Lower leg skin (tissue), 3 donors: ENCODE data around the gene SPATA31C1.

Experiments used
- POLR2A ChIP-seq, 2 donors: fragments of 450-650 bp; IDR thresholded peaks; one replicate each; pipeline ENCODE4 v1.6.1; 2016 to 2017; ENCODE audit warnings: antibody characterized with exemption in 2 of 2, mild to moderate bottlenecking in 1 of 2, moderate library complexity in 1 of 2
- TF ChIP-seq, protein P1 (sequence below), 3 donors: fragments of 450-650 bp; IDR thresholded peaks; one replicate each; pipeline ENCODE4 v1.5.1; 2016; ENCODE audit warnings: antibody characterized with exemption in 3 of 3, mild to moderate bottlenecking in 3 of 3, moderate library complexity in 2 of 3

DNA sequence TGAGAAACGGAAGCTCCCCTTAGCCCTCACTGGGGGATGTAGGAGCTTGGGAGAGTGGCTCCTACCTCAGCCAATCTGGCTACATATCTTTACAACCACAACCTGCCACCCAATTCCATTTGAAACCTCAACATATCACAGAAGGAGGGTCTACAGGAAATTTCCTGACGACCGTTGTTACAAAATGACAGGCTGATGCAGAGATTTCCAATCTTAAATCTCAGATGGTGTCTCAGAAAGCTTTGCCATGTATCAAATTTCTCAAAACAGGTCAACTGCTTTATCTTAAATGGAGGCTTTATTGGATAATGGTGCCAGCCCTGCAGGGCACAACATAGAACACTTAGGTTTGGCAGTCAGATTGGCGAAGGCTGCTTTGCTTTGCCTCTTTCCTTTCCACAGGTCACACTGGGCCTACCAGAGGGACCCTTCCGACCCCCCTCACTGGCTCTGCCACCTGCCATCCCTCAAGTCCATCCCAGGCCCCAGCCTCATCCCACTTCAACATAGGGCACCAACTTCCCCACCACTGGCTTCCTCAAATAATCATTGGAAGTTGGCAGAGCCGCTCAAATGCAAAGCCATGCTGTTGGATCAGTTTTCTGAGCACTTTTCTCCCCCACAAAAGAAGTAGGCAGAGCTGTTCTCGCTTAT, 46.2 kb upstream of the SPATA31C1 start:
- TF ChIP-seq, protein P1, sequence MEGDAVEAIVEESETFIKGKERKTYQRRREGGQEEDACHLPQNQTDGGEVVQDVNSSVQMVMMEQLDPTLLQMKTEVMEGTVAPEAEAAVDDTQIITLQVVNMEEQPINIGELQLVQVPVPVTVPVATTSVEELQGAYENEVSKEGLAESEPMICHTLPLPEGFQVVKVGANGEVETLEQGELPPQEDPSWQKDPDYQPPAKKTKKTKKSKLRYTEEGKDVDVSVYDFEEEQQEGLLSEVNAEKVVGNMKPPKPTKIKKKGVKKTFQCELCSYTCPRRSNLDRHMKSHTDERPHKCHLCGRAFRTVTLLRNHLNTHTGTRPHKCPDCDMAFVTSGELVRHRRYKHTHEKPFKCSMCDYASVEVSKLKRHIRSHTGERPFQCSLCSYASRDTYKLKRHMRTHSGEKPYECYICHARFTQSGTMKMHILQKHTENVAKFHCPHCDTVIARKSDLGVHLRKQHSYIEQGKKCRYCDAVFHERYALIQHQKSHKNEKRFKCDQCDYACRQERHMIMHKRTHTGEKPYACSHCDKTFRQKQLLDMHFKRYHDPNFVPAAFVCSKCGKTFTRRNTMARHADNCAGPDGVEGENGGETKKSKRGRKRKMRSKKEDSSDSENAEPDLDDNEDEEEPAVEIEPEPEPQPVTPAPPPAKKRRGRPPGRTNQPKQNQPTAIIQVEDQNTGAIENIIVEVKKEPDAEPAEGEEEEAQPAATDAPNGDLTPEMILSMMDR (IDR thresholded peaks at IDR 0.05): no peak
- no peak for TF ChIP-seq POLR2A (IDR thresholded peaks at IDR 0.05)
